Suprapubic skin (tissue), 4 donors: Measurements from ENCODE around the gene IRF2BPL.

Source experiments
- CTCF ChIP-seq, 2 donors: fragments of 200-600 bp in 1 of 2; fragments of 450-650 bp in 1 of 2; sonication (generic) in 1 of 2; IDR thresholded peaks; one replicate each; pipeline ENCODE4 v1.5.1; 2016 to 2019; ENCODE audit warnings: antibody characterized with exemption in 2 of 2, mild to moderate bottlenecking in 1 of 2, moderate library complexity in 1 of 2
- POLR2A ChIP-seq, 2 donors: fragments of 450-650 bp; IDR thresholded peaks; one replicate each; pipeline ENCODE4 v1.6.1; 2017; ENCODE audit warnings: antibody characterized with exemption in 2 of 2, mild to moderate bottlenecking in 2 of 2, moderate library complexity in 2 of 2
- POLR2AphosphoS5 ChIP-seq, 3 donors: sonication (generic); formaldehyde crosslinking; IDR thresholded peaks; one replicate each; pipeline ENCODE4 v1.6.1; 2017; ENCODE audit warnings: antibody characterized with exemption in 3 of 3

- TF ChIP-seq CTCF (IDR thresholded peaks at IDR 0.05) (no peak), POLR2A (IDR thresholded peaks at IDR 0.05) (no peak), POLR2AphosphoS5 (IDR thresholded peaks at IDR 0.05) (no peak)
Measured at GRCh38 chr14:77040741-77041653, 12.5 kb upstream of the IRF2BPL start.
